Smooth muscle cell of the brain vasculature (primary cell): ENCODE results near the gene PHF12.
"Not testable (repeated sequence)": the region's sequence is repeated elsewhere in the genome, so short reads cannot be mapped to it uniquely, and the experiment has no call there.

ENCODE experiments used
- DNase-seq: peaks from one replicate; pipeline ENCODE4 v3.0.0-alpha.2; 2012; ENCODE audit warnings: low read depth, low spot score

PHF12 gene

DNA sequence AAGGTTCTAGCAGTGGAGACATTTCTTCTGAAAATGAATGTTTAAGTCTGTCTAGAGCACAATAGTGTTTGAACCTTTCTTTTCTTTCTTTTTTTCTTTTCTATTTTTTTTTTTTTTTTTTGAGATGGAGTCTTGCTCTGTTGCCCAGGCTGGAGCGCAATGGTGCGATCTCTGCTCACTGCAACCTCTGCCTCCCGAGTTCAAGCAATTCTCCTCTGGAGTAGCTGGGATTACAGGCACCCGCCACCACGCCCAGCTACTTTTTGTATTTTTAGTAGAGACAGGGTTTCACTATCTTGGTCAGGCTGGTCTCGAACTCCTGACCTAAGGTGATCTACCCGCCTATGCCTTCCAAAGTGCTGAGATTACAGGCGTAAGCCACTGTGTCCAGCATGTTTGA, 16.8 kb downstream of the PHF12 start:
- not testable (repeated sequence) for DNase-seq

DNA sequence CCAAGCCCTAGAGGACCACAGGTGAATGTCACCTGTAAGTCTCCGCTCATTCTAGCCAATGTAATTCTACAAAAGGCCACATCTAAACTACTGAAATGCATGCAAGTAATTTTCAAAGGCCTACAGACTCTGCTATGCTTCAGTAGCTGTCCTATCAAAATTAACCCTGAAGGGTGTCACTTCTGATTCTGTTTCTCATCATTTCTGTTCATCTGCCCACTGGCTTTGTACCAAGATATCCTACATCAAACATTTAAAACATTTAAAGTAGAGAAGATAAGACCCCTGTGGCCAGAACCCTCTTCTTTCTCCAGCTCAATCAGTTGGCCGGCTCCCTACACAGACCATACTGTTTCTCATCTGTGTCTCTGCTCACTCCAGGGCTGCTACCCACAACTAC, 21.5 kb downstream of the PHF12 start:
- DNase-seq: no peak

- DNase-seq: no peak
Measured at GRCh38 chr17:28928061-28928460, 23.3 kb downstream of the PHF12 start.

DNA sequence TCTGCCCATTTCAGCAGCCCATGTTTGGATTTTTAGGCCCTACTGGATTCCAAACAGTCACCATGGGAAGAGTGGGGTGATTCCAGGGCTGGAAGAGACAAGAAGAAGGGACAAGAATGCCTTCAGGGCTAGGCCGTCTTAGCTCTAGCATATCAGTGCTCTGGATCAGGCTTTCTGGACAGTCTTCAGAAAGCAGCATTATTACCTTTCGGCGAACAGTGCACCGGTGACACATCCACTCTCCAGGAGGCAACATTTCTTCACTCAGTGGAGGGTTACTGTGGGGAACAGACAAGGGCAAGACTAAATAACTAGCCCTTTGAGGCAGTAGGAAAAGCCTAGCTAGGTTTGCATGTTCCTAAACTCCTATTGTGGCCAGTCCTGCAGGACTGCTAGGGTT, 24.5 kb downstream of the PHF12 start:
- no peak for DNase-seq

DNA sequence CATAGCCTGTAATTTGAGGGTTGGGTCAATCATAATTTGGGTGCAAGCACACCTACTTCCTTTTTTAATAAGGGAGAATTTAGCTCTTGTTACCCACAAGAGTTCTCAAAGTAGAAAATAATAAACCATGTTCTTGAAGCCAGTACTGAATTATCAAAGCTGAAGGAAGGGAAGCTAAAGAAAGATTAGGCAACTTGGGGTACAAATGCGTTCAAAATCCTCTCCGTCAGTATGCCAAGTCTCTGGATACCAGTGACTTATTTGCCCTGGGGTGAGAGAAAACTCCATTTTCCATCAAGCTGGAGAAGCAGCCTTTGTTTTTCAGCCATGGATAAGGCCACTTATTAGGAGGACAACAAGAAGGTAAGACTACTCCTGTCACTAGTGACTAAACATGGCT, 25.0 kb downstream of the PHF12 start:
- no peak for DNase-seq

DNA sequence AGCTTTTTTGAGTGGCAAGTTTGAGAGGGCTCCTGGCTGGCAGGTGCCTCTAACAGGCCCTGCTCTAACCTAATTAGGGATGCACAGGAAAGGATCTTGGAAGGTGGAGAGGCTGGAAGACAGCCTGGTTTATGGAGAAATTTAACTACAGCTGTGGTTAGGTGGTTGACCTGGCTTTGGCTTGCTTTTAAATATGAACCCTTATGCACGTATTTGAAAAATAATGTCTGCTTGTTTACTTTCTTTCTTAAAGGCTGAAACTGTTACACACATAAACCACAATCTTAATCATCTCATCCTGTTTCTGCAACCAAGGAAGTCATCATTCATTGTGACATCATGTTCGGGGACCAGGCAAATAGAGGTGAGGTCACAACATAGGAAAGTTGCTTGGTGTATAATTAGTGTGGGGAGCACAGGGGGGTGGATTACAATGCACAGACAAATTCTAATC, 25.4 kb downstream of the PHF12 start:
- no peak for DNase-seq

- DNase-seq: no peak
Measured at GRCh38 chr17:28920201-28920600, 31.1 kb downstream of the PHF12 start.

DNA sequence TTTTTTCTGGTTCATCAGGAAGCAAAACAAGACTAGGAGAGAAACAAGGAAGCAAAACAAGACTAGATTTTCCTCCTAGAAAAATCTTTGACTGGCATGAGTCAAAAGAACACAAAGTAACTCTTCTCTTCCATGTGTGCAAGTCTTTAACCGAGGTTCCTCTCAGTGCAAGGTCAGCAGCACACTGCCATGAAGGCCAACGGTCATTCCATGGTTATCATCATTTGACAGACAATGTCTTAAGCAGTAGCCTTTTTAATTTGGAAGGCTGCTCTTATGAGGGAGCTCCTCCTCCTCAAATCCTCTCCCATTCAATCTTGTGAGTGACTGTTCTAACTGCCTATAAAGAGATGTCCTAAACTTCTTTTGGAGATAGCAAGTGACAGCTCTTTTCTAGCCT, 33.0 kb downstream of the PHF12 start:
- no peak for DNase-seq

DNA sequence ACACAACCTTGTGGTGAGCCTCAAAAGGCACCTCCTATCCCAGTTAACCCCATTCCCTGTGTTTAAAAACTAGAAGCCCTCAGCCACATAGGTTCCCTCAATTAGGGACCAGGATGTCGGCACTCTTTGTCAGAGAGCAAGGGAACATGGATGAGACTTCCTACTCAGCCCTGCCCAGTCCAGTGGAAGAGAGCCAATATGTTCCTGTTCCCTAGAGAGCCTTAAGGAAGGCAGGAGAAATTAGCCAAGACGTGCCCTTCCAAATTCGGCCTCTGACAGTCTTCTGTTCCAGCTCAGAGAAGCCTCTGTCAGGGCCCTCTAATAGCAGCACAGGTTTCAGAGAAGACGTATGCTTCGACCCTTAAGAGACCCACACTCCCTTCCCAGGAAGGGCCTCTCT, 33.9 kb downstream of the PHF12 start:
- DNase-seq: no peak

GRCh38 chr17:28917029-28917428, 34.3 kb downstream of the PHF12 start:
- DNase-seq: no peak

DNA sequence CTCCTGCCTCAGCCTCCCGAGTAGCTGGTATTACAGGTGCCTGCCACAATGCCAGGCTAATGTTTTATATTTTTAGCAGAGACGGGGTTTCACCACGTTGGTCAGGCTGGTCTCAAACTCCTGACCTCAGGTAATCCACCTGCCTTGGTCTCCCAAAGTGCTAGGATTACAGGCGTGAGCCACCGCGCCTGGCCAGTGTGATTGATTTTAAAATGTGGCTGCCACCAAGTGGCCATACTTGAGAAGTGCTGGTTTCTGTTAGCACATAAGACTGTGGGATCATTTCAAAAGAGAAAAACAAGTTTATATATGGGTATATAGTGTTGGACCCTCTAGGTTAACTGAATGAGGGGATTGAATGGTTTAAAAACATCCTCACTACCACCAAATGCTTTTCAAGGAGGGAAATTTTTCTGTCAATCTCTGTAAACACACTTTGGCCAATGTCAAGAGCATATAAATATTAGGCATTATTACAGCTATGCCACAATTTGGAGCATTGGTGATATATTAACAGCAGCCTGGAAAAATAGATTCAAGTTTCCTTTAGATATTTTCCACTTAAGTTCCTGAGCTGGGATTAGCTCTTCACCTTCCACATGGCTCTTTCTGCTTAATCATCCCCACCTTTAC, 34.9 kb downstream of the PHF12 start:
- no peak for DNase-seq

GRCh38 chr17:28912938-28913333, 38.4 kb downstream of the PHF12 start:
- no peak for DNase-seq

DNA sequence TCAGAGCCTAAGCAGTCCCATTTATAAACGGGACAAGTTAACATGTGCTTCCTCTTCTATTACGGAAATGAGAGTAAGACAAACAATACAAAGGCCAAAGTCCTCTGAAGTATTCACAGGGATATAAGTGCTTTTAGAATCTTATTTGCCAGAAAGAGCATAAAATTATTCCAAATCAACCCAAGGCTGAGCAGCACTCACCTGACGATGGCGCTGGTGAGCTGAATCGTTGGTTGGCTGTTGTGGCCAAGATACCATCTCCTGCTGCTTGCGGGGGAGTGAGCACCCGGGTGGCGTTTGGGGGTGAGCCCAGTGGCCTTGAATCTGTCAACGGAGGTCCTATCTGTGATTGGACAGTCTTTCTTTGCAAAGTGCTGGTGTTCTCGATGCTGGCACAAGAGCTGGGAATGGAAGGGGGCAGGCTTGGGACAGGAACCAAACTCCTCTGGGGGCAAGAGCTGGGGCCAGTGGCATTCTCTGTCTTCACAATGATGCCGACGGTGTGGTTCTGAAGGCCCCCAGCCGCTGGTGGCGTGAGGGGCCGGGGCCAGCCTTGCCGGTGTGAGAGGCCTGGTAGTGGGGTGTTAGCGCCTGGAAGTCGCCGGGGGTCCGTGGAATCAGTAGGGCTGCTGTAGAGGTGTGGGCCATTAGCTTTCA, 38.9 kb downstream of the PHF12 start:
- DNase-seq: no peak

- DNase-seq: no peak
Measured at GRCh38 chr17:28911411-28912045, 39.8 kb downstream of the PHF12 start.

- no peak for DNase-seq
Measured at GRCh38 chr17:28910534-28910933, 40.8 kb downstream of the PHF12 start.

GRCh38 chr17:28908640-28909167, 42.6 kb downstream of the PHF12 start:
- no peak for DNase-seq

DNA sequence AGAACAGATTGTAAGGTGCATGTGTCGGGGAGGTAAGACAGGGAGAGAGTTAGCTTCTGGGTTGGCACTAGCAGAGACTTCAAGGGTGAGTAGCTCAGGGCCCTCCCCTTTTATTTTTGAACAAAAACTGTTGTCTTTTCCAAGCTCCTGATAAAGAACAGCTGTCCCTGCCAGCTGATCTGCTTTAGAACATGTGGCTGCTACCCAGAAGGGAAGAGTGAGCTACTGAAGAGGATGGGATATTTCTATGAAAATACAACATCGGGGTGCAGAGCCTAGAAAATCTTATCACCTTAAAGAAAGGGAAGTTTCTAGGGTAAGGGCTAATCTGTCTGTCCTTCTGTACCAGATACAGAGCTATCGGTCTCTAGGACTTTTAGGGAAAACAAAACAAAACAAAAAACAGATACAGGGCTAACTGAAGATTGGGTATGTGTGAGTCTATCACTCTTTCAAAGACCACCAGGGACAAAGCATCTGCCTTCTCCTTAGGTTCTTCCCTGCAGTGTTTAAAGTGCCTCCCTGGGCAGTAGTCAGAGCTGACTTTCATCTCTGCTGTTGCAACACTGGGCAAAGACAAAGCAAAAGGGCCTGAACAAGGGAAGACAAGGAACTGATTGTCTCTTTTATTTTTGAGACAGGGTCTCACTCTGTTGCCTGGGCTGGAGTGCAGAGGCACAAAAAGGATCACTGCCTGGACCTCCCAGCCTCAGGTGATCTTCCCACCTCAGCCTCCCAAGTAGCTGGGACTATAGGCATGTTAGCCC, 43.4 kb downstream of the PHF12 start:
- no peak for DNase-seq

DNA sequence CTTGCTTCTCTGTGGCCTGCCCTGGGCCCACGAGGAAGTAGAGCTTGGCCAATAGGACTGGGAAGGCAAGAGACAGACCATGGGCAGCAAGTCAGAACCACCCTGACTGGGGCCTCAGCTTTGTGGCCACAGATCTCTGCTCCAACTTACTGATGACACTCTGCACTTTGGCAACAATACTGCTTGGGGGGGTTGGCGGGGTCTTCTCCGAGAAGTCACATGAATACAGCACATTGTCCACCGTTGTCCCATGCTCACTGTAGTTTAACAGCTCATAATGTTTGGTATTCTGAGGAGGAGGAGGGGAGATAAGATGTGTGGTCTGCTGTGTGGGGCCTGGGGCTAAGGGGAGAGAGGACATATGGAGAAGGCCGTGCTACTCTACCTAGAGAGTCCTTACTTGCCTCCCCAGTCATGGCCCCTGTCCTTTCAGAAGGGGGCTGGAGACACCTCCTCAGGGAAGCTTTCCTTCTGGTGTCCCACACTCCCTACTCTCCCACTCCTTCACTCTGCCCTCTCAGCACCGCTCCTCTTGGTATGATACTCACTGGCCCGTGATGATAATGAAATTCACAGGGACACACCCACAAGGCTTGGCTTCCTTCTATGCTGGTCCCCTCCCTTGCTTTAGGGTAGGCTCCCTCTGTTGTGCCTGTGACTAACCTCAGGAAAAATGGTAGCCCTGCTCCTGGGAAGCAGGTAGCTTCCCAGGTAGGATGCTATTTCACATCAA, 44.4 kb downstream of the PHF12 start:
- DNase-seq: no peak

DNA sequence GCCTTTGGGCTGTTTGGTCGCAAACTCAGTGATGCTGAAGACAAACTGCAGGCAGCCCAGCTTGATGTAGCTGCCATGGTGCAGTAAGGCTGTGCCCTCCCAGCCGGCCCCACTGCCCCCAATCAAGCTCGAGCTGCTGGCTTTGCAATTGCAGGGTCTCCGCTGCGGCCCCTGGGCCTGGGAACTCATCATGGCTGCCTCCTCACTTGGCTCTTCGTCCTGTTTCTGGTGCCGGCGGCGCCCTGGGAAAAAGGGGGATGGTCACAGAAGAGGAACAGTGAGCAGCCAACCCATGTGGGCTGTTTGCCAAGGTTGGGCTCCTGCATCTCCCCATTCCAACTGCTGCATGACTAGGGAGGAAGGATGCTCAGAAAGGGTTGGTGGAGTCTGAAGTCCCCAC, 45.0 kb downstream of the PHF12 start:
- DNase-seq: no peak

DNA sequence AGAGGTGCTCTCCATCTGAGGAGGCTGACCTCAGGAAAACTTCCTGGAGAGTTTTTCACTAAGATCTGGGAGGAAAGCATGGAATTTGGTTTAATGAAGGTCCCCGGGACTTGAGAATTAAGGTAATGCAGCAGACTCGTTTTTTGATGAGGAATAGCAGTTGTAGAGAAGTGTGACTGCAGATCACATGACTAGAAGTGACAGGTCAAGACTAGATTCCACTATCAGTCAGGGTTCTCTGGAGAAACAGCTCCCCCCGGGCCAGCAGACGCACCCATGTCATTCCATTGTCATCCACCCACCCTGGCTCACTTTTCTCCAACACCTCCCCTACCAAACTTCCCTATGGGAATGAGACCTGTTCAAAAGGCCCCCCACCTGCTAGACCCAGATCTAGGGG, 46.5 kb downstream of the PHF12 start:
- no peak for DNase-seq

GRCh38 chr17:28903546-28903841, 47.8 kb downstream of the PHF12 start:
- not testable (repeated sequence) for DNase-seq
